ENCODE measurements around the gene CC2D2A.
"Not testable (repeated sequence)": the region's sequence is repeated elsewhere in the genome, so short reads cannot be mapped to it uniquely, and the experiment has no call there.

CC2D2A gene

DNA sequence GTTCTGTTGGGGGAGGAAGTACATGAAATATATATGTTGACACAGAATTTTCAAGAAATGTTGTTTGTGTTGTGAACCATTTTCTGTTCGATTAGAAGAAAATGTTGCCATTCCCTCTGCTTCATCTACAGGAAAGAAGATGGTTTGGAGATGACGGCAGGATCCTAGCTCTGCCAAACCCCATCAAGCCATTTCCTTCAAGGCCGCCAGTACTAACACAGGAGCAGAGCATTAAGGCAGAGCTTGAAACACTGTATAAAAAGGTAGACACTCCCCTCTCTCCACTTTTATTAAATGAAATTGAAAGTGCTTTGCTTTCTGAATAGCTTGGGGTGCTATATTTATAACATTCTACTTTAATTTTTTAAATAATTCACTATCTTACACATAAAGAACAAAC, 46.8 kb downstream of the CC2D2A start:
- no peak for DNase-seq (ENCODE audit: low read depth)

- DNase-seq (ENCODE audit: low read depth) = not testable (repeated sequence)
These were observed 48.0 kb downstream of the CC2D2A start for GRCh38 chr4:15517681-15518080.

- DNase-seq (ENCODE audit: low read depth) = no peak
These were observed 51.9 kb downstream of the CC2D2A start for GRCh38 chr4:15521442-15522039.

DNA sequence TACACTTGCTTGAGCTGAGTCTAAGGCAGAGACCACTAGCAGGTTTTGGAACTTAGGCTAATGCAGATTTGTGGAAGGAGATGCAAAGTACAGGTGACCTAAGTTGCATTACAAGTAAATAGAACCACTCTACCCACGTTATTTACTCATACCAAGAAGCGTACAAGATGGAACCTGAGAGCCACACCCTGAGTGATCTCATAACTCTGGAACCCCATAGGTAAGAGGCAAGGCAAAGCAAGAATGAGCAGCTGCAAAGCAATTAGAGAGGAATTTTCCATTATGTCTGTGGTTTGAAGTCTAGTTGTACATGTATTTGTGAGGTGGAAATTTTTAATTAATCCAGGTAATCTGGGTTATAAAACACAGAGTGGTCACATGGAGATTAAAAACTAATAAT, 55.4 kb downstream of the CC2D2A start:
- DNase-seq (ENCODE audit: low read depth) = no peak

- DNase-seq (ENCODE audit: low read depth) = no peak
These were observed 57.4 kb downstream of the CC2D2A start for GRCh38 chr4:15526924-15527592.

DNA sequence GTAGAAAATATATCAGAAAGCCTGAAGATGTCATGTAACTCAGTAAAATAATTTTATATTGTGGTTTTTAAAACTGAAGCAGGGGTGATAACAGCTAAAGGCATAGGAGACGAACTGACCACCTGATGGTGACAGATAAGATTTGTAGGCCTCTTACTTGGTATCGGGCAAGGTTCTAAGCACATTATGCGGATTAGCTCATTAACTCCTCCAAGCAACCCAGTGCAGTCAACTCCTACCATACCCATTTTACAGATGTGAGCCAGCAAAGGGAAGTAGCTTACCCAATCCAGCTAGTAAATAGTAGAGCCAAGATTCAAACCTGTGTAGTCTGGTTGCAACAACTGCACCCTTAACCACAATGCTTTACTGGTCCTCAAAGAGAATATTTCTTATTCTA, 62.1 kb downstream of the CC2D2A start:
- no peak for DNase-seq (ENCODE audit: low read depth)

DNA sequence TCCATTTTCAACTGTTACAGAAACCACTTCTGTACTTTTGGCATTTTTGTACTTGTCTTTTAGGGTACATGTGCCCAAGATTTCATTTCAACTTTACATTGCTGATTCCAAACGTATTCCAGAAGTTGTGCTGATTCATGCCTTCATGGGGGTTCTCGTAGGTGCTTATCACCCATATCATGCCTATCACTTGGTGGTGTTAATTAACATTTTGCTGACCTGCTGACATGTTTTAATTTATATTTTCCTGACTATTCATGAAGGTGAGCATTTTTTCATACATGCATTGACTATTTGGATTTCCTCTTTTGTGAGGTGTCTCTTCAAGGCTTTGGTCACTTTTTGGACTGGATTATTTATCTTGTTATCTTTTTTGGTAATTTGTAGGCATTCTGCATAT, 64.1 kb downstream of the CC2D2A start:
- DNase-seq (ENCODE audit: low read depth) = no peak

DNA sequence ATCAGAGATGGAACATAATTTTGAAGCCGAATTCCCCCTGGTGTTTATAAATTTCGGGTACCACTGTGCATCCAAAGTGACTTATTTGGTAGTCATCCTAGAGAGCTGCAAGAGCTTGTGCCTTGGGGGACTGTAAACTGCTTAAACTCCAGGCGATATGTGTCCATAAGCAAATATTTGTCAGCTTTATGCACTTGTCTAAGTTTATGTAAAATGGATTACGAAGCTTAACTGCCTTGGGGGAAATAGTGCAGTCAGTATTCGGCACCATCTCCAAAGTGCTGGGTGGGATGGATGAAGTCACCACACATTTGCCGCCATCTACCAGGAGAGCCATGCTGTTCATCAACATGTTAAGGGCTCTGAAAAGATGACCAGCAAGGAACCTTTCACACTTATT, 65.9 kb downstream of the CC2D2A start:
- no peak for DNase-seq (ENCODE audit: low read depth)

DNA sequence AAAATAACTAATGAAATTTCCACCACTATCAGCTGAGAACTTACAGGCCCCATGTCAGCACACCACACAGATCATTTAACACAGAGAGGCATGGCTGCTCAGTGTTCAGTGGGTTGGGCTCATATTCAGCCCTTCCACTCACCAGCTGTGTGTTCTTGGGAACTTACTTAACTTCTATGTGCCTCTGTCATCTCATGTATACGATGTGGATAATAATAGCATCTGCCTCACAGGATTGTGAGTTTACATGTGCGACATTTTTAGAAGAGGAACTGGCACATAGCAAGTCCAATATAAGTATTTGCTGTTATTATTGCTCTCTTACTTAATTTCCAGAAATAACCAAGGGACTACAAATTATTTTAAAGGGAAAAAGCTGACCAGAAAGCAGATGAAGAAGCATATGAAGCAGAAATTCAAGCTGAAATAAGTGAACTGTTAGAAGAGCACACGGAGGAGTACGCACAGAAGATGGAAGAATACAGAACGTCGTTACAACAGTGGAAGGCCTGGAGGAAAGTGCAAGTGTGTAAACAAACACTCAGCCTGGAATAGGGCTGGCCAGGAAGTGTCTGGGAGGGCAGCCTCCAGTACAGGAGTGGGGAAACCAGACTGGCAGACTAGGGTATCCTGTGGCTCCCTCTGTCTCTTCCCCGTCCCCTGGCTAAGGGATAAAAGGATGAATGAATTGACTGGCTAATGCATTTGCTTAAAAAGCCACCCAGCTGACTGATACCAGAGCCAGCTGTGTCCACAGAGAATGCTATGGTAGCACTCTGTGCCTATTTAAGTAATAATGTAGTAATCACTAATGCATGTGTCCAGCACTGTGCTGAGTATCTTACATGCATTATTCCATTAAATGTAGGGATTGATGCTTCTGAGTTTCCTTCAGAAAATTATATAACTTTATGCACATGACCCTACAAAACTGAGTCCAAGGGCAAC, 67.1 kb downstream of the CC2D2A start:
- no peak for DNase-seq (ENCODE audit: low read depth)

- DNase-seq (ENCODE audit: low read depth) = no peak
These were observed 72.3 kb downstream of the CC2D2A start for GRCh38 chr4:15541941-15542340.

GRCh38 chr4:15542760-15543159, 73.1 kb downstream of the CC2D2A start:
- no peak for DNase-seq (ENCODE audit: low read depth)

- DNase-seq (ENCODE audit: low read depth) = no peak
These were observed 74.0 kb downstream of the CC2D2A start for GRCh38 chr4:15543537-15544247.

GRCh38 chr4:15544248-15544729, 74.6 kb downstream of the CC2D2A start:
- DNase-seq (ENCODE audit: low read depth) = no peak

GRCh38 chr4:15545371-15545770, 75.7 kb downstream of the CC2D2A start:
- no peak for DNase-seq (ENCODE audit: low read depth)

DNA sequence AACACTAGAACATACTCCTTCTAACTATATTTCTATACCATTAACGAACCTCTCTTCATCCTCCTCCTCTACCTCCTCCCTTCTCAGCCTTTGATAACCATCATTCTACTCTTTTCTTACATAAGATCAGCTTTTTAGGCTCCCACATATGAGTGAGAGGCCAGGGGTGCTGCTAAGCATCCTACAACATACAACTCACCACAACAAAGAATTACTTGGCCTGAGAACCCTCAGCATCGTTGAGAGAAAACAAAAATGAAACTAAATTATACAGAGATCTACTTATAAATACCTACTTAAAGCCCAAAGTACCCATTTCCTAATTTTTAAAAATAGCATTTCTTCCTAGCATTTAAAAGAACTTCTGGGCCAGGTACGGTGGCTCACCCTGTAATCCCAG, 77.7 kb downstream of the CC2D2A start:
- DNase-seq (ENCODE audit: low read depth) = no peak

- DNase-seq (ENCODE audit: low read depth) = no peak
These were observed 80.8 kb downstream of the CC2D2A start for GRCh38 chr4:15550491-15550890.

DNA sequence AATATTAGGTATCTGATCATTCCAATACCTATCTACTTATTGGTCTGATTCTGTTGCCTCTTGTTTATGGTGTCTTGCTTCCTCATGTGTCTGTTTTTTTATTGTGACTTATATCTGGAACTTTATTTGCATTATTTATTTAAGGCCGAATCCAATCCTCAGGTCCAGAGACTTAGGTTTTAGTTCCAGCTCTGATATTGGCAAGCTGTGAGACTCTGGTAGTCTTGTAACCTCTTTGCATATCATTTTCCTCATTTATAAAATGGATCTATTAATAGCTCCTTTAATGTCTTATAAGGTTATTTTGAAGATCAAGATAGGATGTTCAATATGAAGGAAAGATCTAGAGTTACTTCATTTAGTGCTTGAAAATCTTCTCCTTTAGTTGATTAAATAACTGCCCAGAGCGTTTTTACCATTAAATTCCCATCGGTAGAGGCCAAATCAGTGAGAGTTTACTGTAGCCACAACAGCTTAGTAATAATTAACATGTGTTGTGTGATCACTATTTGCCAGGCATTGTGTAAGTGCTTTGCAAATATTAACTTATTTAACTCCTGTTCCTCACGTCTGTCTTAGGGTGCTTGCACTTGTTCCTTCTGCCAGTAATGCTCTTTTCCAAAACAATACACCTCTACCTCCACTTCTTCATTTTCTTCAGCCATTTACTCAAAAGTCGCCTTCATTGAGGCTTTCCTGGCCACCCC, 82.2 kb downstream of the CC2D2A start:
- DNase-seq (ENCODE audit: low read depth) = no peak

DNA sequence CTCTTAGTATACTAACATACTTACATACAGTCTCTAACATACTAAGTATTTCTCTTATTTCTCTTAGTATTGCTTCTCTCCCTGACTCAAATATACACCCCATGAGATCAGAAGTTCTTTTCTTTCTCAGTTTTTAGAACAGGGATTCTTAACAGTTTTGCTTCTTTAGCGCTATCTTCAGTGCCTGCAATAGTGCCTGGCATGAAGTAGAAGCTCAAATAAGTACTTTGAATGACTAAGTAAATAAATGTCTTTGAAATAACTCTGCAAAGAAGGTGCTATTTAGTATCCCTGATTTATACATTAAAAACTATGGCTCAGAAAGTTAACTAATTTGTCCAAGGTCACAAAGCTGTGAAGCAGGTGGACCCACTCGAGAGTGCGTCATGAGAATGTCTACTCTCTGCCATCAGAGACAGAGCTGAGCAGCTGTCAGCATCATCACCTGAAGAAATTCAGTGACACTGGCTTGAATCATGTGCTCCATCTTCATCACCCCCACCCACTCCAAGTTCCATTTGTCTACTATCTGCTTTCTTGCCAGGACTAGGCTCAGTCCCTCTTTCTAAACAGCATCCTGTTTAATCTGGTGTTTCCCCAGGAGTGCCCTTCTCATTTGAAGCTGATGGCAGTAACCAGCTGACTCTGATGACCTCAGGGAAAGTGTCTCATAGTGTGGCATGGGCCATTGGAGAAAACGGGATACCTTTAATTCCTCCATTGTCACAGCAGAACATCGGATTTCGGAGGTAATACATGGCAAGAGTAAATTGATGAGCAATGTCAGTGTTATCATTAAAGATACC, 83.1 kb downstream of the CC2D2A start:
- no peak for DNase-seq (ENCODE audit: low read depth)

DNA sequence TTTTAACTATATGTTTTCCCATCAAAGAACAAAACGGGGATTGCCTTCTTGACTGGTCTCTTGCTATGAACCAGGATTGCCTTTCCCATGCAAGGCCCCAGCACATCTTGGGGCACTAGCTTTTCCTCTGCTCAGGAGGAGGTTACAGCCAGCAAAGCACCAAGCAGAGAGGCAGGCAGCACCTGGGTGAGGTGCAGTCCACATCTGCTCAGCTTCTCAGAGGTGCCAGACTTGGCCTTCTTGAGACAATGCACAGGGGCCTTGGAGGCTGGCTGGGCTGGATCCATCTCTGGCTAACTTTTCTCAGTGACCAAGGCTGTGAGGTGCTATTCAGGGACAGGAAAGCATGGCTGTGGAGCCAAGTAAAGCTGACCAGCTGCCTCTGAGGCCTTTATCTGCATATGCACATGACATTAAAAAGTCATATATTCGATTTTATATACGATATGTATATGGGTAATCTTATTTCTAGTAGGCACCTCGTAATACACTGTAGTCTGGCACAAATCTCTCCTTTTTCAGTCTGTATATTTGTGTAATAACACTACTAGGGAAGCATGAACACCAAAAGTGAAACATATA, 86.9 kb downstream of the CC2D2A start:
- no peak for DNase-seq (ENCODE audit: low read depth)

Measured in stimulated activated CD4-positive, alpha-beta T cell treated with anti-CD3 and anti-CD28 coated beads, Interleukin-2, amount 100 ng/mL, for 4 hours (primary cell).